CD14-positive monocyte (primary cell): ENCODE results near the gene SCG5. TPM values are rescaled to one million over a fixed set of nuclear protein-coding genes. Genes with fewer than 3 reads are reported as not detected.

Experiments
- DNase-seq, 3 donors: peaks; one replicate each; pipeline ENCODE4 v3.0.0-alpha.2; 2011 to 2022
- H2AFZ ChIP-seq: 2 replicates; pipeline ENCODE4 v1.6.0; 2012; ENCODE audit warnings: mild to moderate bottlenecking, low read depth, low read length, inconsistent platforms; ENCODE audit not compliant: insufficient read depth, poor library complexity, severe bottlenecking
- H3K27ac ChIP-seq, 2 donors: 1 replicate in 1 of 2; 2 replicates in 1 of 2; pipeline ENCODE4 v1.5.1; 2012 to 2013; ENCODE audit warnings: low read length in 2 of 2, control low read depth in 1 of 2, inconsistent platforms in 1 of 2, low read depth in 1 of 2, mild to moderate bottlenecking in 1 of 2
- H3K27me3 ChIP-seq, 2 donors: one replicate each; pipeline versions ENCODE4 v1.6.0 to v1.6.1; 2011 to 2013; ENCODE audit warnings: low read length in 2 of 2; ENCODE audit not compliant: control insufficient read depth in 2 of 2, insufficient read depth in 2 of 2
- H3K36me3 ChIP-seq, 2 donors: replicated peaks in 1 of 2; 1 replicate in 1 of 2; 2 replicates in 1 of 2; pipeline versions ENCODE4 v1.5.1 to v1.6.1; 2012 to 2013; ENCODE audit warnings: low read length in 2 of 2, control low read depth in 1 of 2, inconsistent platforms in 1 of 2, mild to moderate bottlenecking in 1 of 2; ENCODE audit not compliant: insufficient read depth in 2 of 2, control insufficient read depth in 1 of 2
- H3K4me1 ChIP-seq, 2 donors: 1 replicate in 1 of 2; 2 replicates in 1 of 2; pipeline versions ENCODE4 v1.5.1 to v1.6.1; 2012 to 2013; ENCODE audit warnings: low read length in 2 of 2, control low read depth in 1 of 2, inconsistent platforms in 1 of 2, mild to moderate bottlenecking in 1 of 2, moderate library complexity in 1 of 2; ENCODE audit not compliant: insufficient read depth in 2 of 2, control insufficient read depth in 1 of 2
- H3K4me2 ChIP-seq: replicated peaks from 2 replicates; pipeline ENCODE3; 2012; ENCODE audit warnings: low read length, moderate library complexity, mild to moderate bottlenecking; ENCODE audit not compliant: poor library complexity, severe bottlenecking; ENCODE audit errors: extremely low read depth
- H3K4me3 ChIP-seq, 3 experiments: fragments of 200-600 bp in 1 of 3; sonication (generic) in 1 of 3; replicated peaks in 1 of 3; 1 replicate in 2 of 3; 2 replicates in 1 of 3; pipeline ENCODE4 v1.5.1; 2011 to 2013; ENCODE audit warnings: low read length in 3 of 3, mild to moderate bottlenecking in 3 of 3, control low read depth in 2 of 3, low read depth in 2 of 3, inconsistent platforms in 1 of 3, moderate library complexity in 1 of 3
- H3K79me2 ChIP-seq: 2 replicates; pipeline ENCODE4 v1.6.0; 2012; ENCODE audit warnings: mild to moderate bottlenecking, control low read depth, inconsistent platforms, low read length, moderate library complexity; ENCODE audit not compliant: insufficient read depth
- H3K9ac ChIP-seq: 2 replicates; pipeline ENCODE4 v1.6.0; 2017; ENCODE audit warnings: low read length, mild to moderate bottlenecking; ENCODE audit not compliant: insufficient read depth, poor library complexity, severe bottlenecking
- H3K9me3 ChIP-seq, 2 donors: replicated peaks in 1 of 2; 1 replicate in 1 of 2; 2 replicates in 1 of 2; pipeline versions ENCODE4 v1.5.1 to v1.6.1; 2012 to 2013; ENCODE audit warnings: low read length in 2 of 2, control low read depth in 1 of 2; ENCODE audit not compliant: control insufficient read depth in 1 of 2, insufficient read depth in 1 of 2
- H4K20me1 ChIP-seq: 2 replicates; pipeline ENCODE4 v1.6.0; 2012; ENCODE audit warnings: mild to moderate bottlenecking, low read length, control low read depth, moderate library complexity; ENCODE audit not compliant: insufficient read depth
- H3K27ac Mint-ChIP-seq, 7 donors: one replicate each; pipeline ENCODE4 v1.8.0; 2020; ENCODE audit warnings: mild to moderate bottlenecking in 7 of 7, mixed read lengths in 7 of 7, moderate library complexity in 6 of 7, inconsistent platforms in 2 of 7
- H3K27me3 Mint-ChIP-seq, 3 donors: one replicate each; pipeline ENCODE4 v1.8.0; 2021 to 2022; ENCODE audit warnings: low read depth in 3 of 3, mild to moderate bottlenecking in 3 of 3, mixed read lengths in 3 of 3, moderate library complexity in 3 of 3, inconsistent platforms in 1 of 3
- H3K36me3 Mint-ChIP-seq, 2 donors: one replicate each; pipeline ENCODE4 v1.8.0; 2020; ENCODE audit warnings: mixed read lengths in 2 of 2, inconsistent platforms in 1 of 2, mild to moderate bottlenecking in 1 of 2
- H3K4me1 Mint-ChIP-seq: one replicate; pipeline ENCODE4 v1.8.0; 2020; ENCODE audit warnings: mild to moderate bottlenecking, mixed read lengths
- H3K4me3 Mint-ChIP-seq, 2 donors: one replicate each; pipeline ENCODE4 v1.8.0; 2020; ENCODE audit warnings: mild to moderate bottlenecking in 2 of 2, mixed read lengths in 2 of 2, moderate library complexity in 1 of 2
- H3K9me3 Mint-ChIP-seq, 7 donors: one replicate each; pipeline ENCODE4 v1.8.0; 2020 to 2022; ENCODE audit warnings: mixed read lengths in 7 of 7, mild to moderate bottlenecking in 6 of 7, moderate library complexity in 6 of 7, inconsistent platforms in 2 of 7
- WGBS: methylation state at CpG from one replicate; pipeline ENCODE4 v1.1.5; 2013; ENCODE audit warnings: missing lambda C conversion rate; ENCODE audit not compliant: insufficient coverage; 5-methylcytosine and 5-hydroxymethylcytosine counted together
- intact Hi-C, 2 donors: fragments of 100-400 bp; cut with micrococcal nuclease; formaldehyde crosslinking; loops; one replicate each; pipeline versions ENCODE4 v1.15.0 to v1.15.1; 2023
- polyA plus RNA-seq, 3 donors: library from polyadenylated mRNA; depleted of rRNA in 1 of 3; unstranded in 2 of 3; stranded (reverse) in 1 of 3; fragments of 300-500 nt in 2 of 3; fragments of >200 nt in 1 of 3; fragmentation: Illumina TruSeq in 2 of 3; gene quantifications; 1 replicate in 2 of 3; 2 replicates in 1 of 3; pipeline ENCODE4 v1.2.3, GENCODE V29; 2012 to 2021
- TF ChIP-seq, protein P1 (sequence below): fragments of 200-600 bp; IDR thresholded peaks from one replicate; pipeline ENCODE4 v1.8.0; 2022; ENCODE audit warnings: antibody characterized with exemption, mild to moderate bottlenecking

The SCG5 gene
- polyA plus RNA-seq, 3 donors: not detected

DNA sequence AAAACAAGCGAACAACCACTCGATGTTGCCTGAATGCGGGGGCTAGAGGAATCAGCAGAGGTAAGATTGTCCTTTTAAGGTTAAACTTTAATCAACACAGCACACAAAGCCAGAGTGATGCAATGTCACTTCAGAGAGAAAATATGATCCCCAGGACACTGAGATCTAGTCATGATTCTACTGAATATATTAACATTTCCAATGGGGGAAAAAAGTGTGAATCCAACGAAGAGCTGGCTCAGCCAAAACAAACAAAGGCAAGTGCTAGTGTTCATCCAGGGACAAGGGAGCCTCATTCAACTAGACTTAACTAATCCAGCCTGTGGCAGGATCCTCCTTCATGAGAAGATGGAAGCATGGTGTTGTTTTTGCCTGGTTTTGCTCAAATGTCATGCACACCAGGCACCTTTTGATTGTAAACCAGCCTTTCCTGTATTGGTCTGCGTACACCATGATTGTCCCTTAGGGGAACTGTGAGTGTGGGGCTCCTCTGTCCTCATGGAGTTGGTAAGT lies 35.8 kb downstream of the SCG5 start:
- no peak overlapping the region for H3K9ac ChIP-seq
- H3K36me3 ChIP-seq: no peaks in the 10 kb centered on the region
- H3K4me2 ChIP-seq: no peak overlapping the region
- TF ChIP-seq, protein P1, sequence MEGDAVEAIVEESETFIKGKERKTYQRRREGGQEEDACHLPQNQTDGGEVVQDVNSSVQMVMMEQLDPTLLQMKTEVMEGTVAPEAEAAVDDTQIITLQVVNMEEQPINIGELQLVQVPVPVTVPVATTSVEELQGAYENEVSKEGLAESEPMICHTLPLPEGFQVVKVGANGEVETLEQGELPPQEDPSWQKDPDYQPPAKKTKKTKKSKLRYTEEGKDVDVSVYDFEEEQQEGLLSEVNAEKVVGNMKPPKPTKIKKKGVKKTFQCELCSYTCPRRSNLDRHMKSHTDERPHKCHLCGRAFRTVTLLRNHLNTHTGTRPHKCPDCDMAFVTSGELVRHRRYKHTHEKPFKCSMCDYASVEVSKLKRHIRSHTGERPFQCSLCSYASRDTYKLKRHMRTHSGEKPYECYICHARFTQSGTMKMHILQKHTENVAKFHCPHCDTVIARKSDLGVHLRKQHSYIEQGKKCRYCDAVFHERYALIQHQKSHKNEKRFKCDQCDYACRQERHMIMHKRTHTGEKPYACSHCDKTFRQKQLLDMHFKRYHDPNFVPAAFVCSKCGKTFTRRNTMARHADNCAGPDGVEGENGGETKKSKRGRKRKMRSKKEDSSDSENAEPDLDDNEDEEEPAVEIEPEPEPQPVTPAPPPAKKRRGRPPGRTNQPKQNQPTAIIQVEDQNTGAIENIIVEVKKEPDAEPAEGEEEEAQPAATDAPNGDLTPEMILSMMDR: no peak
- H3K4me1 Mint-ChIP-seq: peaks cover 7% of the 10 kb centered on the region
- no peak overlapping the region for H3K27ac ChIP-seq
- no peaks in the 10 kb centered on the region for H4K20me1 ChIP-seq
- DNase-seq: no peak
- no peaks in the 10 kb centered on the region for H3K9me3 ChIP-seq
- H3K4me3 Mint-ChIP-seq: no peak overlapping the region
- no peaks in the 10 kb centered on the region for H3K27me3 ChIP-seq
- intact Hi-C loops: no loop called here
- H3K79me2 ChIP-seq: no peaks in the 10 kb centered on the region
- peaks cover 1 to 10% of the 10 kb centered on the region in 2 donors for H3K4me1 ChIP-seq
- peaks cover 0 to 16% of the 10 kb centered on the region in 2 donors for H3K36me3 Mint-ChIP-seq
- peaks cover 1 to 5% (median 3%) of the 10 kb centered on the region in 3 donors for H3K27me3 Mint-ChIP-seq
- no peak overlapping the region for H3K27ac Mint-ChIP-seq
- 100% methylated on average over 1 of the region's 5 CpGs for WGBS
- H3K9me3 Mint-ChIP-seq: peaks cover 0 to 1% (median 0%) of the 10 kb centered on the region in 7 donors
- no peak overlapping the region for H2AFZ ChIP-seq
- H3K4me3 ChIP-seq: no peak overlapping the region

DNA sequence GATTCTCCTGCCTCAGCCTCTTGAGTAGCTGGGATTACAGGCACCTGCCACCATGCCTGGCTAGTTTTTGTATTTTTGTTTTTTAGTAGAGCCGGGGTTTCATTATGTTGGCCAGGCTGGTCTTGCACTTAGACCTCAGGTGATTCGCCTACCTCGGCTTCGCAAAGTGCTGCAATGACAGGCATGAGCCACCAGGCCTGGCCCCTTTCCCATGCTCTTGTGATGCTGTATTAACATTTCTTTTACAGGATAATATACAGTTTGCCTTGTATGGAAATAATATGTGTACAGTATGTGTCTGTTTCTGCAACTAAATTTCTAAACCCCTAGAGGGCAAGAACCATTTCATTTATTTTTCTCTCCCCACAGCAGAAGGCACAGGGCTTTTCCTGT lies 37.8 kb downstream of the SCG5 start:
- Histone ChIP-seq H3K27ac (no peak overlapping the region), H3K79me2 (no peaks in the 10 kb centered on the region), H3K36me3 (no peaks in the 10 kb centered on the region), H3K27me3 (no peaks in the 10 kb centered on the region), H3K4me2 (no peak overlapping the region), H3K4me3 (no peak overlapping the region), H3K4me1 (peaks cover 12 to 27% of the 10 kb centered on the region in 2 donors), H3K9me3 (no peaks in the 10 kb centered on the region), H3K9ac (no peak overlapping the region), H4K20me1 (no peaks in the 10 kb centered on the region), H2AFZ (no peak overlapping the region)
- Mint-ChIP-seq H3K27ac (no peak overlapping the region), H3K36me3 (peaks cover 0 to 10% of the 10 kb centered on the region in 2 donors), H3K4me3 (no peak overlapping the region), H3K27me3 (peaks cover 3% of the 10 kb centered on the region in 3 donors), H3K9me3 (peaks cover 0 to 1% (median 0%) of the 10 kb centered on the region in 7 donors), H3K4me1 (peaks cover 21% of the 10 kb centered on the region)
- intact Hi-C loops: no loop called here
- WGBS: 100% methylated on average over 1 of the region's 4 CpGs
- no peak for DNase-seq
- TF ChIP-seq, protein P1: no peak
